Cardiac fibroblast (primary cell): ENCODE measurements around the gene TGFBI.

Experiments used
- DNase-seq, 2 donors: peaks; one replicate each; pipeline versions ENCODE4 v3.0.0 to v3.0.0-alpha.2; 2010; ENCODE audit warnings: low read depth in 2 of 2
- H3K4me3 ChIP-seq, 2 donors: replicated peaks in 1 of 2; 1 replicate in 1 of 2; 2 replicates in 1 of 2; pipeline ENCODE4 v1.5.1; 2011; ENCODE audit warnings: low read depth in 2 of 2, low read length in 2 of 2, mild to moderate bottlenecking in 2 of 2, moderate library complexity in 1 of 2
- CTCF ChIP-seq: IDR thresholded peaks from one replicate; pipeline ENCODE4 v1.5.1; 2011; ENCODE audit warnings: low read depth, mild to moderate bottlenecking, low read length, inconsistent platforms

TGFBI gene

GRCh38 chr5:136015966-136016650, 12.7 kb upstream of the TGFBI start:
- no peak for DNase-seq
- TF ChIP-seq CTCF, result no peak
- H3K4me3 ChIP-seq, result no peak overlapping the region

GRCh38 chr5:136016945-136017530, 11.8 kb upstream of the TGFBI start:
- no peak for TF ChIP-seq CTCF
- peak; percentile 88 to 93 for DNase-seq
- no peak overlapping the region for H3K4me3 ChIP-seq

- TF ChIP-seq CTCF, result peak; percentile 55
- no peak overlapping the region for H3K4me3 ChIP-seq
Measured at GRCh38 chr5:136018814-136019783, 9.7 kb upstream of the TGFBI start.

GRCh38 chr5:136020001-136020382, 8.8 kb upstream of the TGFBI start:
- no peak for TF ChIP-seq CTCF
- DNase-seq, result no peak
- peak overlapping the region in 1 of 2 donors; percentile 15 for H3K4me3 ChIP-seq

More at GRCh38 chr5:136018814-136019783, 9.7 kb upstream of the TGFBI start:
- peak; percentile 98 to 99 for DNase-seq

- peak overlapping the region in 1 of 2 donors; percentile 15 for H3K4me3 ChIP-seq
- TF ChIP-seq CTCF, result no peak
- DNase-seq, result peak; percentile 92 to 98
Measured at GRCh38 chr5:136020383-136021015, 8.3 kb upstream of the TGFBI start.

- no peak overlapping the region for H3K4me3 ChIP-seq
- no peak for TF ChIP-seq CTCF
- DNase-seq, result peak in 1 of 2 donors; percentile 86
Measured at GRCh38 chr5:136021016-136021405, 7.8 kb upstream of the TGFBI start.
